SK-N-MC (cell line): ENCODE results near the gene LSM3.

Experiments used
- DNase-seq: peaks from one replicate; pipeline ENCODE4 v3.0.0-alpha.2; 2011; ENCODE audit warnings: low read depth, low spot score
- H3K27ac ChIP-seq: fragments of 200-600 bp; sonication (generic); 2 replicates; pipeline ENCODE4 v1.5.1; 2016; ENCODE audit warnings: mixed run types
- H3K36me3 ChIP-seq: fragments of 200-600 bp; sonication (generic); 2 replicates; pipeline ENCODE4 v1.6.1; 2017; ENCODE audit warnings: antibody characterized with exemption, low read length, mixed read lengths; ENCODE audit not compliant: insufficient read depth
- H3K4me3 ChIP-seq: fragments of 200-600 bp; sonication (generic); 2 replicates; pipeline ENCODE4 v1.5.1; 2016
- H3K9ac ChIP-seq: fragments of 200-600 bp; sonication (generic); 2 replicates; pipeline ENCODE4 v1.8.0; 2017; ENCODE audit warnings: mixed run types, mixed read lengths; ENCODE audit not compliant: insufficient read length
- H3K9me3 ChIP-seq: fragments of 200-600 bp; sonication (generic); 2 replicates; pipeline ENCODE4 v1.6.1; 2017; ENCODE audit warnings: low read depth, mild to moderate bottlenecking, antibody characterized with exemption, low read length, moderate library complexity, mixed read lengths
- EZH2 ChIP-seq: fragments of 200-600 bp; sonication (generic); IDR thresholded peaks from one replicate; pipeline ENCODE4 v1.6.1; 2017; ENCODE audit warnings: antibody characterized with exemption
- FOXP2 ChIP-seq: optimal IDR thresholded peaks from 2 replicates; pipeline ENCODE3; 2011; ENCODE audit warnings: mild to moderate bottlenecking, moderate library complexity; ENCODE audit not compliant: insufficient read depth; ENCODE audit errors: extremely low read length, control extremely low read depth
- POLR2AphosphoS5 ChIP-seq: IDR thresholded peaks from 2 replicates; pipeline ENCODE4 v1.6.1; 2012; ENCODE audit warnings: mild to moderate bottlenecking, low read depth, low read length, borderline replicate concordance

LSM3 gene

DNA sequence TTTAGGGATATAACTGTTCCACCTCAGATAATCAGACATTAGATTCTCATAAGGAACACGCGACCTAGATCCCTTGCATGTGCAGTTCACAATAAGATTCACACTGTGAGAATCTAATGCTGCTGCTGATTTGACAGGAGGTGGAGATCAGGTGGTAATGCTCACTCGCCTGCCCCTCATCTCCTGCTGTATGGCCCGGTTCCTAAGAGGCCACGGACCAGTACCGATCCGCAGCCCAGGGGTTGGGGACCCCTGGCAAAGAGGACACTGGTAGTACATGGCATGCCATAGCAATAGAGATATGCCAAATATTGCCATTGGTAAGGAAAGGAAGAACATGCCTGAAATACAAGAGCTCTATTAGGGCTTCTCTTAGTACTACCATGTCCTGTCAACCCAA lies 59.7 kb downstream of the LSM3 start:
- Histone ChIP-seq H3K4me3 (no peak overlapping the region), H3K36me3 (no peaks in the 10 kb centered on the region), H3K9ac (no peak overlapping the region), H3K9me3 (no peaks in the 10 kb centered on the region), H3K27ac (no peak overlapping the region)
- TF ChIP-seq EZH2 = no peak
- TF ChIP-seq FOXP2 = no peak
- no peak for TF ChIP-seq POLR2AphosphoS5
- no peak for DNase-seq

GRCh38 chr3:14238930-14239329 lies 60.3 kb downstream of the LSM3 start:
- no peak for TF ChIP-seq POLR2AphosphoS5
- no peak for TF ChIP-seq EZH2
- TF ChIP-seq FOXP2 = no peak
- H3K27ac ChIP-seq = no peak overlapping the region
- no peaks in the 10 kb centered on the region for H3K36me3 ChIP-seq
- H3K9ac ChIP-seq = no peak overlapping the region
- H3K9me3 ChIP-seq = no peaks in the 10 kb centered on the region
- DNase-seq = no peak
- no peak overlapping the region for H3K4me3 ChIP-seq

GRCh38 chr3:14239940-14240339 lies 61.3 kb downstream of the LSM3 start:
- Histone ChIP-seq H3K36me3 (no peaks in the 10 kb centered on the region), H3K4me3 (no peak overlapping the region), H3K9ac (no peak overlapping the region), H3K9me3 (no peaks in the 10 kb centered on the region), H3K27ac (no peak overlapping the region)
- no peak for DNase-seq
- TF ChIP-seq POLR2AphosphoS5 = no peak
- TF ChIP-seq FOXP2 = no peak
- no peak for TF ChIP-seq EZH2

- Histone ChIP-seq H3K9ac (no peak overlapping the region), H3K36me3 (no peaks in the 10 kb centered on the region), H3K27ac (no peak overlapping the region), H3K4me3 (no peak overlapping the region), H3K9me3 (no peaks in the 10 kb centered on the region)
- no peak for DNase-seq
- TF ChIP-seq EZH2 (no peak), POLR2AphosphoS5 (no peak), FOXP2 (no peak)
Measured at GRCh38 chr3:14240366-14240765, 61.7 kb downstream of the LSM3 start.

DNA sequence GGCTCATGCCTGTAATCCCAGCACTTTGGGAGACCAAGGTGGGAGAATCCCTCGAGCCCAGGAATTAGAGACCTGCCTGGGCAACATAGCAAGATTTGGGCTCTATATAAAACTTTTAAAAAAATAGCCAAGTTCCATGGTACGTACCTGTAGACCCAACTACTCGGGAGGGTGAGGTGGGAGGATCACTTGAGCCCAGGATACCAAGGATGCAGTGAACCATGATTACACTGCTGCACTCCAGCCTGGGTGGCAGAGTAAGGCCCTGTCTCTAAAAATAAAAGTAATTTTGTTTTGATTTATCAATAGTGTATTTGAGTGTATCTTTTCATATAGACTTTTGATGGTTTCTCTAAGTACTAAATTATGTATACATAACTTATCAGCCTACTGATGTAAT lies 63.1 kb downstream of the LSM3 start:
- no peak overlapping the region for H3K4me3 ChIP-seq
- no peak for TF ChIP-seq FOXP2
- no peak for TF ChIP-seq EZH2

GRCh38 chr3:14242490-14243311 lies 64.1 kb downstream of the LSM3 start:
- no peaks in the 10 kb centered on the region for H3K9me3 ChIP-seq
- no peak overlapping the region for H3K4me3 ChIP-seq
- H3K27ac ChIP-seq = no peak overlapping the region
- no peaks in the 10 kb centered on the region for H3K36me3 ChIP-seq
- no peak overlapping the region for H3K9ac ChIP-seq
- DNase-seq = no peak
- TF ChIP-seq POLR2AphosphoS5 (no peak), FOXP2 (no peak), EZH2 (no peak)

More for the DNA sequence above, 63.1 kb downstream of the LSM3 start:
- DNase-seq = no peak
- Histone ChIP-seq H3K36me3 (no peaks in the 10 kb centered on the region), H3K27ac (no peak overlapping the region), H3K9ac (no peak overlapping the region), H3K9me3 (no peaks in the 10 kb centered on the region)

GRCh38 chr3:14243782-14244181 lies 65.2 kb downstream of the LSM3 start:
- no peaks in the 10 kb centered on the region for H3K9me3 ChIP-seq
- no peaks in the 10 kb centered on the region for H3K36me3 ChIP-seq
- no peak for DNase-seq
- H3K9ac ChIP-seq = no peak overlapping the region
- H3K27ac ChIP-seq = no peak overlapping the region
- TF ChIP-seq EZH2 (no peak), FOXP2 (no peak), POLR2AphosphoS5 (no peak)
- H3K4me3 ChIP-seq = no peak overlapping the region

- Histone ChIP-seq H3K36me3 (no peaks in the 10 kb centered on the region), H3K4me3 (no peak overlapping the region), H3K9me3 (no peaks in the 10 kb centered on the region), H3K27ac (no peak overlapping the region), H3K9ac (no peak overlapping the region)
- DNase-seq = no peak
- no peak for TF ChIP-seq FOXP2
Measured at GRCh38 chr3:14244521-14245247, 66.1 kb downstream of the LSM3 start.
